CD14-positive monocyte (primary cell): ENCODE data around the gene FXYD4. TPM values are rescaled to one million over a fixed set of nuclear protein-coding genes. Genes with fewer than 3 reads are reported as not detected.

ENCODE experiments used
- DNase-seq, 3 donors: peaks; one replicate each; pipeline ENCODE4 v3.0.0-alpha.2; 2011 to 2022
- H2AFZ ChIP-seq: 2 replicates; pipeline ENCODE4 v1.6.0; 2012; ENCODE audit warnings: mild to moderate bottlenecking, low read depth, low read length, inconsistent platforms; ENCODE audit not compliant: insufficient read depth, poor library complexity, severe bottlenecking
- H3K27ac ChIP-seq, 2 donors: 1 replicate in 1 of 2; 2 replicates in 1 of 2; pipeline ENCODE4 v1.5.1; 2012 to 2013; ENCODE audit warnings: low read length in 2 of 2, control low read depth in 1 of 2, inconsistent platforms in 1 of 2, low read depth in 1 of 2, mild to moderate bottlenecking in 1 of 2
- H3K27me3 ChIP-seq, 2 donors: one replicate each; pipeline versions ENCODE4 v1.6.0 to v1.6.1; 2011 to 2013; ENCODE audit warnings: low read length in 2 of 2; ENCODE audit not compliant: control insufficient read depth in 2 of 2, insufficient read depth in 2 of 2
- H3K36me3 ChIP-seq, 2 donors: replicated peaks in 1 of 2; 1 replicate in 1 of 2; 2 replicates in 1 of 2; pipeline versions ENCODE4 v1.5.1 to v1.6.1; 2012 to 2013; ENCODE audit warnings: low read length in 2 of 2, control low read depth in 1 of 2, inconsistent platforms in 1 of 2, mild to moderate bottlenecking in 1 of 2; ENCODE audit not compliant: insufficient read depth in 2 of 2, control insufficient read depth in 1 of 2
- H3K4me1 ChIP-seq, 2 donors: 1 replicate in 1 of 2; 2 replicates in 1 of 2; pipeline versions ENCODE4 v1.5.1 to v1.6.1; 2012 to 2013; ENCODE audit warnings: low read length in 2 of 2, control low read depth in 1 of 2, inconsistent platforms in 1 of 2, mild to moderate bottlenecking in 1 of 2, moderate library complexity in 1 of 2; ENCODE audit not compliant: insufficient read depth in 2 of 2, control insufficient read depth in 1 of 2
- H3K4me2 ChIP-seq: replicated peaks from 2 replicates; pipeline ENCODE3; 2012; ENCODE audit warnings: low read length, moderate library complexity, mild to moderate bottlenecking; ENCODE audit not compliant: poor library complexity, severe bottlenecking; ENCODE audit errors: extremely low read depth
- H3K4me3 ChIP-seq, 3 experiments: fragments of 200-600 bp in 1 of 3; sonication (generic) in 1 of 3; replicated peaks in 1 of 3; 1 replicate in 2 of 3; 2 replicates in 1 of 3; pipeline ENCODE4 v1.5.1; 2011 to 2013; ENCODE audit warnings: low read length in 3 of 3, mild to moderate bottlenecking in 3 of 3, control low read depth in 2 of 3, low read depth in 2 of 3, inconsistent platforms in 1 of 3, moderate library complexity in 1 of 3
- H3K79me2 ChIP-seq: 2 replicates; pipeline ENCODE4 v1.6.0; 2012; ENCODE audit warnings: mild to moderate bottlenecking, control low read depth, inconsistent platforms, low read length, moderate library complexity; ENCODE audit not compliant: insufficient read depth
- H3K9ac ChIP-seq: 2 replicates; pipeline ENCODE4 v1.6.0; 2017; ENCODE audit warnings: low read length, mild to moderate bottlenecking; ENCODE audit not compliant: insufficient read depth, poor library complexity, severe bottlenecking
- H3K9me3 ChIP-seq, 2 donors: replicated peaks in 1 of 2; 1 replicate in 1 of 2; 2 replicates in 1 of 2; pipeline versions ENCODE4 v1.5.1 to v1.6.1; 2012 to 2013; ENCODE audit warnings: low read length in 2 of 2, control low read depth in 1 of 2; ENCODE audit not compliant: control insufficient read depth in 1 of 2, insufficient read depth in 1 of 2
- H4K20me1 ChIP-seq: 2 replicates; pipeline ENCODE4 v1.6.0; 2012; ENCODE audit warnings: mild to moderate bottlenecking, low read length, control low read depth, moderate library complexity; ENCODE audit not compliant: insufficient read depth
- H3K27ac Mint-ChIP-seq, 7 donors: one replicate each; pipeline ENCODE4 v1.8.0; 2020; ENCODE audit warnings: mild to moderate bottlenecking in 7 of 7, mixed read lengths in 7 of 7, moderate library complexity in 6 of 7, inconsistent platforms in 2 of 7
- H3K27me3 Mint-ChIP-seq, 3 donors: one replicate each; pipeline ENCODE4 v1.8.0; 2021 to 2022; ENCODE audit warnings: low read depth in 3 of 3, mild to moderate bottlenecking in 3 of 3, mixed read lengths in 3 of 3, moderate library complexity in 3 of 3, inconsistent platforms in 1 of 3
- H3K36me3 Mint-ChIP-seq, 2 donors: one replicate each; pipeline ENCODE4 v1.8.0; 2020; ENCODE audit warnings: mixed read lengths in 2 of 2, inconsistent platforms in 1 of 2, mild to moderate bottlenecking in 1 of 2
- H3K4me1 Mint-ChIP-seq: one replicate; pipeline ENCODE4 v1.8.0; 2020; ENCODE audit warnings: mild to moderate bottlenecking, mixed read lengths
- H3K4me3 Mint-ChIP-seq, 2 donors: one replicate each; pipeline ENCODE4 v1.8.0; 2020; ENCODE audit warnings: mild to moderate bottlenecking in 2 of 2, mixed read lengths in 2 of 2, moderate library complexity in 1 of 2
- H3K9me3 Mint-ChIP-seq, 7 donors: one replicate each; pipeline ENCODE4 v1.8.0; 2020 to 2022; ENCODE audit warnings: mixed read lengths in 7 of 7, mild to moderate bottlenecking in 6 of 7, moderate library complexity in 6 of 7, inconsistent platforms in 2 of 7
- WGBS: methylation state at CpG from one replicate; pipeline ENCODE4 v1.1.5; 2013; ENCODE audit warnings: missing lambda C conversion rate; ENCODE audit not compliant: insufficient coverage; 5-methylcytosine and 5-hydroxymethylcytosine counted together
- intact Hi-C, 2 donors: fragments of 100-400 bp; cut with micrococcal nuclease; formaldehyde crosslinking; loops; one replicate each; pipeline versions ENCODE4 v1.15.0 to v1.15.1; 2023
- polyA plus RNA-seq, 3 donors: library from polyadenylated mRNA; depleted of rRNA in 1 of 3; unstranded in 2 of 3; stranded (reverse) in 1 of 3; fragments of 300-500 nt in 2 of 3; fragments of >200 nt in 1 of 3; fragmentation: Illumina TruSeq in 2 of 3; gene quantifications; 1 replicate in 2 of 3; 2 replicates in 1 of 3; pipeline ENCODE4 v1.2.3, GENCODE V29; 2012 to 2021
- TF ChIP-seq, protein P1 (sequence below): fragments of 200-600 bp; IDR thresholded peaks from one replicate; pipeline ENCODE4 v1.8.0; 2022; ENCODE audit warnings: antibody characterized with exemption, mild to moderate bottlenecking

The FXYD4 gene
- polyA plus RNA-seq, 3 donors = 0.16 TPM; not detected in 2

GRCh38 chr10:43395571-43396060, 24.2 kb downstream of the FXYD4 start:
- Mint-ChIP-seq H3K27me3 (peaks cover 0 to 3% (median 0%) of the 10 kb centered on the region in 3 donors), H3K4me3 (peak overlapping the region; percentile 85 to 87), H3K4me1 (peaks cover 62% of the 10 kb centered on the region), H3K9me3 (no peaks in the 10 kb centered on the region), H3K36me3 (peaks cover 52 to 64% of the 10 kb centered on the region in 2 donors), H3K27ac (peak overlapping the region; percentile 73 to 96 (median 92))
- H3K4me1 ChIP-seq = peaks cover 48 to 68% of the 10 kb centered on the region in 2 donors
- peaks cover 37 to 49% of the 10 kb centered on the region in 2 donors for H3K36me3 ChIP-seq
- H3K9ac ChIP-seq = no peak overlapping the region
- H3K79me2 ChIP-seq = peaks cover 100% of the 10 kb centered on the region
- 77% methylated on average over 11 of the region's 18 CpGs for WGBS
- no peaks in the 10 kb centered on the region for H3K9me3 ChIP-seq
- intact Hi-C loops = loop anchor here in 1 of 2 donors (2.0 to 5.0 kb wide), 2 partner anchors 13 to 42 kb away; partner anchors contain the start of genes HNRNPF and ZNF487
- TF ChIP-seq, protein P1, sequence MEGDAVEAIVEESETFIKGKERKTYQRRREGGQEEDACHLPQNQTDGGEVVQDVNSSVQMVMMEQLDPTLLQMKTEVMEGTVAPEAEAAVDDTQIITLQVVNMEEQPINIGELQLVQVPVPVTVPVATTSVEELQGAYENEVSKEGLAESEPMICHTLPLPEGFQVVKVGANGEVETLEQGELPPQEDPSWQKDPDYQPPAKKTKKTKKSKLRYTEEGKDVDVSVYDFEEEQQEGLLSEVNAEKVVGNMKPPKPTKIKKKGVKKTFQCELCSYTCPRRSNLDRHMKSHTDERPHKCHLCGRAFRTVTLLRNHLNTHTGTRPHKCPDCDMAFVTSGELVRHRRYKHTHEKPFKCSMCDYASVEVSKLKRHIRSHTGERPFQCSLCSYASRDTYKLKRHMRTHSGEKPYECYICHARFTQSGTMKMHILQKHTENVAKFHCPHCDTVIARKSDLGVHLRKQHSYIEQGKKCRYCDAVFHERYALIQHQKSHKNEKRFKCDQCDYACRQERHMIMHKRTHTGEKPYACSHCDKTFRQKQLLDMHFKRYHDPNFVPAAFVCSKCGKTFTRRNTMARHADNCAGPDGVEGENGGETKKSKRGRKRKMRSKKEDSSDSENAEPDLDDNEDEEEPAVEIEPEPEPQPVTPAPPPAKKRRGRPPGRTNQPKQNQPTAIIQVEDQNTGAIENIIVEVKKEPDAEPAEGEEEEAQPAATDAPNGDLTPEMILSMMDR = no peak
- H3K4me3 ChIP-seq = peak overlapping the region in 1 of 3 experiments; percentile 76
- H3K4me2 ChIP-seq = peak overlapping the region; percentile 86
- H4K20me1 ChIP-seq = peaks cover 90% of the 10 kb centered on the region
- H3K27ac ChIP-seq = peak overlapping the region; percentile 53 to 99
- H3K27me3 ChIP-seq = no peaks in the 10 kb centered on the region
- DNase-seq = no peak
- H2AFZ ChIP-seq = no peak overlapping the region

GRCh38 chr10:43396061-43396927, 24.9 kb downstream of the FXYD4 start:
- H3K9me3 Mint-ChIP-seq = no peaks in the 10 kb centered on the region
- Histone ChIP-seq H3K27me3 (no peaks in the 10 kb centered on the region), H3K27ac (peak overlapping the region; percentile 92 to 99), H4K20me1 (peaks cover 90% of the 10 kb centered on the region), H3K4me2 (peak overlapping the region; percentile 86), H3K9me3 (no peaks in the 10 kb centered on the region), H3K4me3 (peak overlapping the region; percentile 42 to 76 (median 60)), H3K36me3 (peaks cover 31 to 47% of the 10 kb centered on the region in 2 donors), H2AFZ (no peak overlapping the region), H3K9ac (peak overlapping the region; percentile 84), H3K4me1 (peaks cover 48 to 75% of the 10 kb centered on the region in 2 donors), H3K79me2 (peaks cover 100% of the 10 kb centered on the region)
- intact Hi-C loops = loop anchor here in 1 of 2 donors (5.0 kb wide), 1 partner anchor 41 kb away; the partner anchor contains the start of gene ZNF487
- H3K27me3 Mint-ChIP-seq = peaks cover 0 to 3% (median 0%) of the 10 kb centered on the region in 3 donors
- peak overlapping the region; percentile 85 to 87 for H3K4me3 Mint-ChIP-seq
- DNase-seq = peak; percentile 18 to 46 (median 38)
- TF ChIP-seq, protein P1 = no peak
- H3K4me1 Mint-ChIP-seq = peaks cover 67% of the 10 kb centered on the region
- peak overlapping the region; percentile 91 to 96 (median 94) for H3K27ac Mint-ChIP-seq
- WGBS = 30% methylated on average over 52 of the region's 71 CpGs
- peaks cover 47 to 62% of the 10 kb centered on the region in 2 donors for H3K36me3 Mint-ChIP-seq
